ENCODE results near the gene HMCN1. TPM values are rescaled to one million over a fixed set of nuclear protein-coding genes. Genes with fewer than 3 reads are reported as not detected.
"Not testable (repeated sequence)": the region's sequence is repeated elsewhere in the genome, so short reads cannot be mapped to it uniquely, and the experiment has no call there.

Gene HMCN1
- total RNA-seq, 1 experiment from 2014 or later = under 0.01 TPM

DNA sequence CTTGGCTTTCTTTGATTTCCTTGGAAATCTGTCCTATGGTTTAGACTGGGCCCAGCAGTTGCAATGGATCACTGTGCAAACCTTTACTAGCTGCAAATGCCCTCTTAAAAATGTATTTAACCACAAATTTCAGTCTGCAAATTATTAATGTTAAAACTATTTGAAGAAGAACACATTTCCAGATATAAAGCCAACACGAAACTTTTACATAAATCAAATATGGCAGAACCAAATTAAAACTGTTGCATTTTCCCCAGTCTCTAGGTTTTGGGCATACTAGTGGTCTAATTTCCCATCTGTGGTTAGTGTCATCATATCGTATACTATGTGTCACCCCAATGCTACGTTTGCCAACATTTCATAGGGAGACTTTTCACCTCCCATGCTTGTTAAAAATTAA, 52.3 kb downstream of the HMCN1 start:
- no peak for DNase-seq
- Histone ChIP-seq H3K4me3 (no peak overlapping the region), H3K27me3 (no peaks in the 10 kb centered on the region), H3K36me3 (no peaks in the 10 kb centered on the region), H3K9me3 (no peaks in the 10 kb centered on the region)

DNA sequence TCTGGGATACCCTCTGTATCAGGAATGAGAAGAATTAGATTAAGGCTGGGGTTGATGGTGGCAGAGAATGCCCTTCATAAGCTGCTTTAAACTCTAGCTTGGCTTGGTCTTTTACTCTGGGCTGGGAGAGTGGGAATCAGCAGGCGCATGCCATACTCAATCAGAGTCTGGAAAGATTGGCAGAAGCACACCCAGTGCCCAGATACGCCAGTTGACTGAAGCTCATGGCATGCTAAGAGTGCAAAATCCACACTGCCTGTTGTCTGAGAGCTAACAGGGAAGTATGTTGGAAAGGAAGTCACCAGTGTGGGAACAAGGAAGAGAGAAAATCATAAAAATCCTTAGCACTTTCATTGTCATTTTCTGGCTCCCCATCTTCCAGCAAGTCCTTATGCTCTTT, 53.0 kb downstream of the HMCN1 start:
- H3K36me3 ChIP-seq = no peaks in the 10 kb centered on the region
- H3K4me3 ChIP-seq = no peak overlapping the region
- no peaks in the 10 kb centered on the region for H3K27me3 ChIP-seq
- H3K9me3 ChIP-seq = no peaks in the 10 kb centered on the region
- DNase-seq = no peak

DNA sequence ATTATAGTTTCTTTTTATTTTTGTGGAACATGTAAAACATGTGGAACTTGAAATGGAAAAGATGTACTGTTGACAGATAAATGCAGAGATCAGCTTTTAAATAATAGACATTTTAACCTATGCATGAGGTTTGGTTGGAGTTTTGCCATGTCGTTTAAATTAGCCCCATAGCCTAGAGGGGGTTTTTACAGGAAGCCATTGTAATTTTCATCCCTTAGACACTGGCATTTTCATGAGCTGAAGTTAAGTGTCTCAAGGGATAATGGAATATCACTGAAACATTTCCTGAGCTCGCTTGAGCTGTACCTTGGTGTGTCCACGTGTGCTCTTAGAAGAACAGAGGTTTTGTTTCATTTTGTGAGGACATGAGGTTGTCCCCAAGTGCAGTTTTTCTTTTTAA, 54.2 kb downstream of the HMCN1 start:
- no peaks in the 10 kb centered on the region for H3K9me3 ChIP-seq
- H3K4me3 ChIP-seq = no peak overlapping the region
- no peaks in the 10 kb centered on the region for H3K36me3 ChIP-seq
- no peak for DNase-seq
- H3K27me3 ChIP-seq = no peaks in the 10 kb centered on the region

DNA sequence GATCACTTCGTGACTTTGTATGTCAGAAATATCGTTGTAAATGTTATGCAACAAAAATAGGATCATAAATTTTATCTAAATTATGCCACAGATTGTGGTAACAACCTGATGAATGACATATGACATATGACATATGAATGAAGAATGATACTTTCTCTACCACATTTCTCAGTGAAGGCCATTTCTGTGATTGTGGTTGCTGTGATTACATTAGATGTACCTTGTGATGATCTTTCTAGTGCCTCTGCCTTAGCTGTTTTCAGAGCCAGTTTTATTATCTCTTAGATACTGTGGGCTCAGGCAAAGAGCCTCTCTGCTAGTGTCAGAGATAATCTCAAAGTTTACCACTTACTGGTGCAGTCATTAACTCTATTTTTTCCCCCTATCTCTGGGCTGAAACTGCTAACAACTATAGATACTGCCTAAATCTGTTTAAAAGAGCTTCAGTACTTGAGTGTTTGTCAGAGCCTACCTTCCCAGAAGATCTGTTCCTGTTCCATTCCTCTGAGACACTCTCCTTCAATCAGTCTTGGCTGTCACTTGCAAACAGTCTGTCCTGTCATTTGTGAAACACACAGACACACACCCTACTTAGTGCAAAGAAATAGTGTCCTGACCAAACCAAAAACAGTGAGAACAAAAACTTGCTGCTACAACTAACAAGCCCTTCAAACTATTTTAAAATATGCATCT, 55.5 kb downstream of the HMCN1 start:
- H3K4me3 ChIP-seq = no peak overlapping the region
- H3K9me3 ChIP-seq = no peaks in the 10 kb centered on the region
- no peaks in the 10 kb centered on the region for H3K27me3 ChIP-seq
- H3K36me3 ChIP-seq = no peaks in the 10 kb centered on the region
- no peak for DNase-seq

DNA sequence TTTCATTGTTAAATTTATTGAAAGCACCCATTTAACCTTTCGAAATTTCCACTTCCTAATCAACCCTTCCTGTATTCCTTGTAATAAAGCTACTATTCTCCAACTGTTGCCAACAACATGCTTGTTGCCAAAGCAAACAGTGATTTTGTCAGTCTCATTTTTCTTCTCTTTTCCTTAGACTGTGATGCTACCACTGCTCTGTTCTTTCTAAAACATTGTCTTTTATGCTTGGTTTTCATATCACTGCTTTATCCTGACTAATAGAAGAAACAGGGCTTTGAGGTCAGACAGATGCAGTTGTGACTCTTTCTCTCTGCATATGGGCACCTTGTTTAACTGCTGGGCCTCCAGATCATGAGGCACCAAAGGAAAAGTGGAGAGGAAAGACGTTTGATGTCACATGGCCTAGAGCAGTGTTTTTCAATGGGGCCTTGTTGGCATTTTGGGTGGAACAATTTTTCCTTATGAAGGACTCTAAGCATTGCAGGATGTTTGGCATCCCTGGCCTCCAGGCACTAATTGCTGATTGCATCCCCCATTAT, 56.1 kb downstream of the HMCN1 start:
- DNase-seq = no peak
- H3K4me3 ChIP-seq = no peak overlapping the region
- H3K36me3 ChIP-seq = no peaks in the 10 kb centered on the region
- H3K27me3 ChIP-seq = no peaks in the 10 kb centered on the region
- no peaks in the 10 kb centered on the region for H3K9me3 ChIP-seq

DNA sequence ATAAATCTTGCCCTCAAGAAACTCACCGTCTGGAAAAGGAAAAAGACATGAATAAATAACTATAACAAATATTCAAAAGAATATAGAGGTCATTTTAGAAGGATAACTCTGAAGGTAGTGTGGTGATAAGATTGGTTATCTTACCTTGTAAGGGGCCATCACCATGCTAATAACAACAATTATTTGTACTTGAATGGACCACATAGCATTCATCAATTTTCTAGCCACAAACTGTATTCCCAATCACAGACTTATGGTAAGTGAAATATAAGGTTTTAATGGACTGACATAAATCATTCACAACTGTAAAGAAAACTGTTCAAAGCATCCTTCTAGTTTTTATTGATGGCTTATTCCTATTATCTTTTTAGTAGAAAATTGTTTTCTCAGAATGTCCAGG, 57.8 kb downstream of the HMCN1 start:
- H3K36me3 ChIP-seq = no peaks in the 10 kb centered on the region
- H3K9me3 ChIP-seq = no peaks in the 10 kb centered on the region
- no peak for DNase-seq
- no peak overlapping the region for H3K4me3 ChIP-seq
- no peaks in the 10 kb centered on the region for H3K27me3 ChIP-seq

DNA sequence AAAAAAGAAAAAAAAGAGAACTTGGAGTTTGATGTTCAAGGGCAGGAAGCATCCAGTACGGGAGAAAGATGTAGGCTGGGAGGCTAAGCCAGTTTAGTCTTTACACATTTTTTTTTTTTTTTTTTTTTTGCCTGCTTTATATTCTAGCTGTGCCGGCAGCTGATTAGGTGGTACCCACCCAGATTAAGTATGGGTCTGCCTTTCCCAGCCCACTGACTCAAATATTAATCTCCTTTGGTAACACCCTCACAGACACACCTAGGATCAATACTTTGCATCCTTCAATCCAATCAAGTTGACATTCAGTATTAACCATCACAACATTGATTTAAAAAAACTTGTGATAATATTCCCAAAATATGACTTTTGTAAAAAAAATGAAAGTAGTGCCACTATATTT, 60.3 kb downstream of the HMCN1 start:
- DNase-seq, H3K36me3 ChIP-seq, H3K27me3 ChIP-seq, H3K9me3 ChIP-seq, H3K4me3 ChIP-seq: not testable (repeated sequence)

DNA sequence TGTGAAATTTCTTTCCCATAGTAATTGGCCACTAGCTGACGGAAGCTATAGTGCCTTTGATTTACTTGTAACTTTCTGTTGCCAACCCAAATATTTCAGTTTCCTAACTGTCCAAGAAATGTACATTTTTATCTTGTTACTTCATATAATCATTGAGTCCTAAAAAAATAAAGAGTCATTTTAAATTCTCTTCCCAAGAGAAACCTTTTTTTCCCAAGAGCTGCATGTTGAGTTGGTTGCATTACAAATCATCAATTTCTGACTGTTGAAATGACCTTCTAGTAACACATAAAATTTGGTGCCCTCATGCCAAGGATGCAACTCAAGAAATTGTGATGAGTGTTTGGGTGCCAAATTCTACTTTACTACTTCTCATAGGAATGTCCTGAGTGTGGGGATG, 61.0 kb downstream of the HMCN1 start:
- H3K27me3 ChIP-seq = no peaks in the 10 kb centered on the region
- H3K9me3 ChIP-seq = no peaks in the 10 kb centered on the region; the same call in 1 of the 2 replicates
- DNase-seq = peak; percentile 13
- no peaks in the 10 kb centered on the region for H3K36me3 ChIP-seq
- no peak overlapping the region for H3K4me3 ChIP-seq

DNA sequence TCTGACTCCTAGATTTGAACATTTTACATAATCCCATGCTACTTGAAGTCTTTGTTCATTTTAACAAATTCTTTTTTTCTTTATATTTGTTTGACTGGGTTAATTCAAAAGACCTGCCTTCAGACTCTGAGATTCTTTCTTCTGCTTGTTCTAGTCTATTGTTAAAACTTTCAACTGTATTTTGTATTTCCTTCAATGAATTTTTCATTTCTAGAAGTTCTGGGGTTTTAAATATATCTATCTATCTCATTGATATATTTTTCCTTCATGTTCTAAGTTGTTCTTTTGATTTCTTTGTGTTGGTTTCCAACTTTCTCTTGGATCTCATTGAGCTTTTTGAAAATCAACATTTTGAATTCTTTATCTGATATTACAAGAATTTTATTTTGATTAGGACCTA, 64.3 kb downstream of the HMCN1 start:
- Histone ChIP-seq H3K36me3 (no peaks in the 10 kb centered on the region), H3K27me3 (no peaks in the 10 kb centered on the region), H3K4me3 (no peak overlapping the region)

DNA sequence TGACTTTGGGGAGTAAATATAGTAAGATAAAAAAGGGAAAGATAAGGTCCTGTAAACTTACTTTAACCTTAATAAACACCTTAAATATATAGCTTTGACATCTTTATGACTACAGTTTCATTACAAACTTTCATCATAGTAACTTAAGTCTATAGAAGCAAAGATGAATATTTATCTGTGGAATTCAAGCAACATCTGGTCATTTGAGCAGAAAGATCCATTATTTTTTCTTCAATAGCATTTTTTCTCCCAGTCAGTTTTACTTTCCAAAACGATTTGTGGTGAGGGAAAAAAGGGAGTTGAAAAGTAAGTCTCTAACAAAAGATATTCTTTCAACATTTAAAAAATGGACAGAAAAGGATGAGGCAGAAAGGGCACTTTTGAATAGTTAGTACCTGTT, 69.0 kb downstream of the HMCN1 start:
- H3K4me3 ChIP-seq = no peak overlapping the region

More for the DNA sequence above, 64.3 kb downstream of the HMCN1 start:
- no peak for DNase-seq
- no peaks in the 10 kb centered on the region; the same call in 1 of the 2 replicates for H3K9me3 ChIP-seq

DNA sequence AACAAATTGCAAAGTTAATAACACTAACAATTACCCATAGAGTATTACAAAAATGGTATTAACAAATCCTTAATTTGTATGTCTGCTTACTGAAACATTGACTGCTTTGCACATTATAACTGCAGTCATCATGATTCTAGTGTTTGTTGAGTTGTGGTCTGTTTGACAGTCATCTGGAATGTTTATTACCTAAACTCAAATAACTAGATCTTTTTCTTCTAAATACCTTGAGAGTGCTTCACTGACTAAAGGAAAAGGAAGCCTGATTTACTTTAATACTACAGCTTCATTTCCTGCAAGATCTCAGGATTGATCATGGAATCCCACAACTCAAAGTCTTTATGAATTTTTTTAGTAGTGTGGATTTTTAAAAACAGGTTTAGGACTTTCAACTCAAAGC, 70.0 kb downstream of the HMCN1 start:
- no peak for DNase-seq
- H3K27me3 ChIP-seq = peaks cover 8% of the 10 kb centered on the region
- H3K4me3 ChIP-seq = no peak overlapping the region
- no peaks in the 10 kb centered on the region for H3K9me3 ChIP-seq
- H3K36me3 ChIP-seq = no peaks in the 10 kb centered on the region

More for the DNA sequence above, 69.0 kb downstream of the HMCN1 start:
- no peaks in the 10 kb centered on the region; the same call in 1 of the 2 replicates for H3K9me3 ChIP-seq
- peaks cover 8% of the 10 kb centered on the region for H3K27me3 ChIP-seq
- no peak for DNase-seq
- no peaks in the 10 kb centered on the region for H3K36me3 ChIP-seq

DNA sequence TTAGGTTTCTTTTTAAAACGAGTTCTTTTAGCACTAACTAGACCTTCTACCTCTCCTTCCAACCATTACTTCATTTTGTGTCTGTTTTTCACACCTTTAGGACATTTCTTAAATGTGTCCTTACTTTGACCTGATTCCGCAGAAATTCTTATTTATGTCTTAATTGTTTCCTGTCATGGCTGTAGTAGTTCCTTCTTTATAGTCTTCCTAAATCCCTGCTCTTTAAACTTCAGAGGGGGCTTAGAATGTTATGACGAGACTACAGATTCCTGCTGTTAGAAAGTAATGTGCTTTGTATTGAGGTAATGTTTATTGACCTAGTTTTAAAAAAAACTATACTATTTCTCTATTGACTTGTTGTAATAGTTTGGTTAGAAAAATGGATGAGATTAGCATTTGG, 70.4 kb downstream of the HMCN1 start:
- DNase-seq = no peak
- Histone ChIP-seq H3K9me3 (no peaks in the 10 kb centered on the region), H3K4me3 (no peak overlapping the region), H3K27me3 (peaks cover 8% of the 10 kb centered on the region), H3K36me3 (no peaks in the 10 kb centered on the region)

DNA sequence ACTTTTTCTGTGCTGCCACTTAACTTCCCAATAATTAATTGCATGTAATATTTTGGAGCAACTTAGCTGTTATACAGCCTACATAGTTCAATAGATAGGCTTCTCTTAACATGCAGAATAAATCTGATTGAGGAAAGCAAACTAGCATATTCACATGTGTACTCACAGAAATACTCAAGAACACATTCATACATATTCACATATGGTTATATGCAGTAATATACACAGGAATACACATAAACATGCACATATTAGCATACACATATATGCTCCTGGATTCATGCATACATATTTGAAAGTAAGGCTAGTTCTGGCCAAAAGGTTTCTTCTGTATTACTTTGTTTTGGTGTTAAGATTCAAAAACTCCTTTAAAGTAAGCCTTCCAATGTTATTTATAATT, 73.1 kb downstream of the HMCN1 start:
- no peak for DNase-seq
- no peaks in the 10 kb centered on the region for H3K9me3 ChIP-seq
- H3K4me3 ChIP-seq = no peak overlapping the region
- no peaks in the 10 kb centered on the region for H3K36me3 ChIP-seq
- H3K27me3 ChIP-seq = peaks cover 8% of the 10 kb centered on the region

DNA sequence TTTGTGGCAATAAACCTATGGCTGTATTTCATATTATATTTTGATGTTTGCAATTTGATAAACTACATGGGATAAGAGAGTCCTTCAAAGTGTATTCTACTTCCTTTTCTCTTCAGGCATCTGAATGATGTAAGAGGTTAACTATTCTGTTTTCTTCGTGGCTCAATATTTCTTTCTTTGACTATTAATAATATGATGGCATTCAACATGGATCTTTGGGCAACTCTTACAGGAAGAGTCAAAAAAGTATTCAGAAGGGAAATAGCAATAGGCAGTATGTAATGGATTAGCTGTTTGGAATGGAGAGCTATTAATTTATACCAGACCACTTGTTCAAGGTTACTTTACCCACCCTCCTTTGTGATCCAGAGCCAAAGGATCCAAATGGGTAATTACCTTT, 74.4 kb downstream of the HMCN1 start:
- H3K9me3 ChIP-seq = no peaks in the 10 kb centered on the region
- H3K27me3 ChIP-seq = peaks cover 8% of the 10 kb centered on the region
- H3K4me3 ChIP-seq = no peak overlapping the region
- DNase-seq = no peak
- no peaks in the 10 kb centered on the region for H3K36me3 ChIP-seq

DNA sequence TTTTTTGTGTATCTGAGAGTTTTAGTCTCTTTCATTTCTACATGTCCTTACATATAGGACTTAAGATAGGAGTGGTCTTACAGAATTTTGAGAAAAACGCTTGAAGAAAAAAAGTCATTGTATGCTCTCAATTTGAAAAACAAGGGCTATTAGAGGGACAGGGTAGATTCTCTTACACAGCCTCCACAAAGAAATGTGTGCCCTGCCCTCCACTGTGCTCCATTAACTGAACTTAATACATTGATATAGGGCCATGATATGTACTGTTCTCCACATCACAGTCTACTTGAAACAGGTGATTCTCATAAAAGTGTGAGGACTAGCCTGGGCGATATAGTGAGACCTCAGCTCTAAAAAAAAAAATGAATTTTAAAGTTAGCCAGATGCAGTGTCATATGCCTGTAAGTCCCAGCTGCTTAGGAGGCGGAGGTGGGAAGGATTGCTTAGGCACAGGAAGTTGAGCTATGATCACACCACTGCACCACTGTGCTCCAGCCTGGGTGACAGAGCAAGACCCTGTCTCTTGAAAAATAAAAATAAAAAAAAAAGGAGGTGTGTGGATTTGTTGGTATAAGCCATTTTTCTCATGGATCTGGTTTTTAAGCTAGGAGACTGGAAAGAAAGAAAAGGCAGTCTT, 77.0 kb downstream of the HMCN1 start:
- peaks cover 8% of the 10 kb centered on the region for H3K27me3 ChIP-seq
- H3K4me3 ChIP-seq = no peak overlapping the region
- H3K9me3 ChIP-seq = no peaks in the 10 kb centered on the region
- H3K36me3 ChIP-seq = no peaks in the 10 kb centered on the region
- DNase-seq = no peak

DNA sequence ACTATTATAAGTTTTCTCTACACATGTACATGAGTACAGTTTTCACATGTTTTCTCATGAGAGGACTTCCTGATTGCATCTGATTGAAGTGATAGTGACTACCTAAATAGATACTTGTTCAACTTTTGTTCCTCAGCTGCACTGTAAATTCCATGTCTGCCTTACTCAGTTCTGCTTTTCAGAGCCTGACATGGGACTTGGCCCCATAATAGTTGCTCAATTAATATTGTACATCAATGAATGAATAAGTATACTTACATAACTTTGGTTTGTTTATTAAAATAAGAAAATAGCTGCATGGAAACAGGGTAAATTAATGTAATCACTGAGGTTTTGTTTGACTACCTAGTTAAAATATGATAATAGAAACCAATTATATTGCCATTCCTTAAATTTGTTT, 78.7 kb downstream of the HMCN1 start:
- no peak for DNase-seq
- Histone ChIP-seq H3K36me3 (no peaks in the 10 kb centered on the region), H3K27me3 (no peaks in the 10 kb centered on the region), H3K9me3 (no peaks in the 10 kb centered on the region), H3K4me3 (no peak overlapping the region)

DNA sequence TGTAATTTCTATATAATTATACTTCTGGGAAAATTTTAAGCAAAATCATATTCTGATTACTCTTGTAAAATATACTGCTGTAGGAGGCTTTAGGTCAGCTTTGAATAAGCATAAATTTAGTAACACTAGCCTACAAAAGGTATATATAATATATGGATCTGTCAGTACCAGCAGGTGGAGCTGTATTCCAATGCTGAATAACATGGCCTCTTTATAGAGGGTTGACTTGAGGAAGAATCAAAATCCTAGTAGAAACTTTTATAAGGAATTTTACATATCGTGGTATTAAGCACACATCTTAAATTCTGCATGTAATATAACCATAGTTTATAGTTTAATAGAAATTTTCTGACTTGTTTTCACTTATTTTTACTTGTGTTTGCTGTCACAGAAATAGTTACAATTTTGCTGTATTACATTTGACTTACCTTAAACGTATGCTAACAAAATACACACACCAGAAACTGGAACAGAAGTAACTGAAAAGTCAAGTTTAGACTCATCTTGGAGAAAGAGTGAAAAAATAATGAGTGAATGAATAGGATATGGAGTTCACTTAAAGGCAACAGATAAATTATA, 79.3 kb downstream of the HMCN1 start:
- DNase-seq = no peak
- no peak overlapping the region for H3K4me3 ChIP-seq
- H3K9me3 ChIP-seq = no peaks in the 10 kb centered on the region
- H3K27me3 ChIP-seq = no peaks in the 10 kb centered on the region
- H3K36me3 ChIP-seq = no peaks in the 10 kb centered on the region

DNA sequence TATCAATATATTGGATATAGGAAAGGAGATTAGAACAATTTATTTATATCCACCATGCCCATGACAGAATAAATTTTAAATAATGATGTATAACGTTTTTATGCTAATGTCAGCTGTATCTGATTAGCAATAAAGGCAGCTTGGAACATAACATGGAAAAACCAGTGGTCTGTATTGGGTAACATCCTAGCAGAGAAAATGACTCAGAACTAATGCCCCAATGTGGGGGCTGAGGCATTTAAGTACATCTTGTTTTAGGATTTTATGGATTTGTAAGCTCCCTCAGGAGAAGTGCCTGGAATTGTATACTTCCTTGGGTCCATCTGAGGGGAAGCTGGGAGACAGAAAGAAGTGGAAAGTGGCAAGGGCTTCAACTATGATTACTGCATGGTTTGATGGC, 82.3 kb downstream of the HMCN1 start:
- Histone ChIP-seq H3K9me3 (no peaks in the 10 kb centered on the region), H3K36me3 (no peaks in the 10 kb centered on the region), H3K4me3 (no peak overlapping the region), H3K27me3 (no peaks in the 10 kb centered on the region)
- no peak for DNase-seq
